Bladder microvascular endothelial cell (primary cell): ENCODE data around the gene GART. TPM values are rescaled to one million over a fixed set of nuclear protein-coding genes. Genes with fewer than 3 reads are reported as not detected.

Source experiments
- total RNA-seq: library from RNA; depleted of rRNA; stranded (reverse); fragments of >200 nt; gene quantifications from 2 replicates; pipeline ENCODE4 v1.2.3, GENCODE V29; 2014

Gene GART
- 55.2 and 69.4 TPM in 2 replicates for total RNA-seq

GRCh38 chr21:33541756-33542639 lies at the start of gene GART:
Gene GART (minus strand): TSS chr21:33542117. CDS start chr21:33539315, 2,802 bp downstream.

GRCh38 chr21:33588485-33589335 lies 46.8 kb upstream of the GART start, which contains the start of gene DONSON:
Gene DONSON (minus strand): TSS chr21:33588684. CDS start chr21:33588641, 43 bp downstream.

GRCh38 chr21:33542640-33543504 lies 955 bp upstream of the GART start, which contains the start of gene SON:
Gene SON (plus strand): TSS chr21:33543038. CDS start chr21:33543093, 55 bp downstream.

GRCh38 chr21:33491373-33492102 lies 50.4 kb downstream of the GART start, which contains the start of gene DNAJC28:
Gene DNAJC28 (minus strand): TSS chr21:33491716. CDS start chr21:33489393, 2,323 bp downstream.

GRCh38 chr21:33479679-33480480 lies 62.0 kb downstream of the GART start, which contains the start of gene TMEM50B:
Gene TMEM50B (minus strand): TSS chr21:33479974. CDS start chr21:33468885, 11,089 bp downstream.

Other genes with a start within 250 kb of the GART start
- gene IFNAR1, start 217.1 kb downstream of the GART start, total RNA-seq = 17.2 and 34.9 TPM in 2 replicates
- 27.5 and 76.2 TPM in 2 replicates for gene IFNGR2, start 138.7 kb downstream of the GART start, total RNA-seq
- gene TMEM50B, start 62.1 kb downstream of the GART start, total RNA-seq = 24.7 and 25.9 TPM in 2 replicates
- 0.97 and 1.4 TPM in 2 replicates for gene DNAJC28, start 50.4 kb downstream of the GART start, total RNA-seq
- gene SON, start 921 bp upstream of the GART start, total RNA-seq = 96.7 and 234 TPM in 2 replicates
- gene DONSON, start 46.6 kb upstream of the GART start, total RNA-seq = 16.4 and 17.5 TPM in 2 replicates
- gene CRYZL1, start 99.6 kb upstream of the GART start, total RNA-seq = 18.8 and 40.3 TPM in 2 replicates
- gene ITSN1, start 100.4 kb upstream of the GART start, total RNA-seq = 31.2 and 97.6 TPM in 2 replicates